Tibial nerve (tissue), 4 donors: ENCODE results near the gene PZP.

Experiments
- EP300 ChIP-seq, 2 donors: sonication (generic); formaldehyde crosslinking; IDR thresholded peaks; one replicate each; pipeline ENCODE4 v1.6.1; 2017; ENCODE audit warnings: antibody characterized with exemption in 2 of 2, mild to moderate bottlenecking in 1 of 2
- POLR2A ChIP-seq, 2 donors: fragments of 450-650 bp; IDR thresholded peaks; one replicate each; pipeline ENCODE4 v1.6.1; 2017; ENCODE audit warnings: antibody characterized with exemption in 2 of 2, mild to moderate bottlenecking in 2 of 2, moderate library complexity in 2 of 2
- TF ChIP-seq, protein P1 (sequence below), 5 experiments: fragments of 200-600 bp in 3 of 5; fragments of 450-650 bp in 2 of 5; sonication (generic) in 3 of 5; IDR thresholded peaks; one replicate each; pipeline ENCODE4 v1.5.1; 2016 to 2019; ENCODE audit warnings: antibody characterized with exemption in 5 of 5, mild to moderate bottlenecking in 3 of 5, moderate library complexity in 2 of 5

DNA sequence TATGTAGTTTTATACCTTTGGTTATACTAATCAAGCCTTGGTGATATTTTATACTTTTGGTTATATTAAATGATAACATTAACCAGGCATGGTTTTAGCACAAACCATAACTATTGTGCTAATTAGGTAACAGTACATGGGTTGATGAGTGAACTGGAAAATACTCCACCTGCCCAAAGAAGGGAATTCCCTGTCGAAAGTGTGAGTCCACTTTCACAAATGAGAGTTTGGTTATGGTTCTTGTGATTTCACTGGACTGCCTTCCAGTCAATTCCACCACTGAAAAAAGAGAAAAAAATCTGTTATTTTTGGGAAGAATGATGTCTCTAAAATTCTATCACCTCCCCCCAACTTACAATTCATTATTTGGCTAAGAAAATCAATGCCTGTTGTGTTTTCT is 102.1 kb downstream of the PZP start:
- TF ChIP-seq, protein P1, sequence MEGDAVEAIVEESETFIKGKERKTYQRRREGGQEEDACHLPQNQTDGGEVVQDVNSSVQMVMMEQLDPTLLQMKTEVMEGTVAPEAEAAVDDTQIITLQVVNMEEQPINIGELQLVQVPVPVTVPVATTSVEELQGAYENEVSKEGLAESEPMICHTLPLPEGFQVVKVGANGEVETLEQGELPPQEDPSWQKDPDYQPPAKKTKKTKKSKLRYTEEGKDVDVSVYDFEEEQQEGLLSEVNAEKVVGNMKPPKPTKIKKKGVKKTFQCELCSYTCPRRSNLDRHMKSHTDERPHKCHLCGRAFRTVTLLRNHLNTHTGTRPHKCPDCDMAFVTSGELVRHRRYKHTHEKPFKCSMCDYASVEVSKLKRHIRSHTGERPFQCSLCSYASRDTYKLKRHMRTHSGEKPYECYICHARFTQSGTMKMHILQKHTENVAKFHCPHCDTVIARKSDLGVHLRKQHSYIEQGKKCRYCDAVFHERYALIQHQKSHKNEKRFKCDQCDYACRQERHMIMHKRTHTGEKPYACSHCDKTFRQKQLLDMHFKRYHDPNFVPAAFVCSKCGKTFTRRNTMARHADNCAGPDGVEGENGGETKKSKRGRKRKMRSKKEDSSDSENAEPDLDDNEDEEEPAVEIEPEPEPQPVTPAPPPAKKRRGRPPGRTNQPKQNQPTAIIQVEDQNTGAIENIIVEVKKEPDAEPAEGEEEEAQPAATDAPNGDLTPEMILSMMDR (IDR thresholded peaks at IDR 0.05): no peak
- TF ChIP-seq EP300 (IDR thresholded peaks at IDR 0.05): no peak
- no peak for TF ChIP-seq POLR2A (IDR thresholded peaks at IDR 0.05)
